IMR-90 (cell line): ENCODE data around the gene CUL7. TPM values are rescaled to one million over a fixed set of nuclear protein-coding genes. Genes with fewer than 3 reads are reported as not detected.

ENCODE experiments used
- ATAC-seq: fragments of 200-7000 bp; cut with Tn5 transposase; 2 replicates; pipeline ENCODE4 v1.9.1; 2020; ENCODE audit warnings: low read depth, mild to moderate bottlenecking, moderate library complexity
- BruUV-seq: library from RNA; stranded (reverse); fragments of 400-500 nt; replicated peaks from 2 replicates; lab custom pipeline; 2021; lab: Mats Ljungman, UMichigan
- CTCF ChIA-PET: fragments of 300-600 bp; formaldehyde crosslinking; extraction: SDS; loops from one replicate; lab custom pipeline; 2021; ENCODE audit warnings: antibody characterized with exemption; lab: Yijun Ruan, JAX
- POLR2A ChIA-PET: fragments of 300-600 bp; sonication (Branson Sonifier 250); formaldehyde crosslinking; loops from one replicate; lab custom pipeline; 2022; ENCODE audit warnings: antibody characterized with exemption; ENCODE audit not compliant: unreplicated experiment; lab: Charles Lee
- DNase-seq: peaks from one replicate; pipeline ENCODE4 v3.0.0; 2013
- H2AFZ ChIP-seq: replicated peaks from 2 replicates; pipeline ENCODE3; 2013; ENCODE audit warnings: low read length, mild to moderate bottlenecking; ENCODE audit not compliant: poor library complexity
- H2AK5ac ChIP-seq: 2 replicates; pipeline ENCODE4 v1.6.1; 2013; ENCODE audit warnings: low read depth, low read length, inconsistent platforms
- H2AK9ac ChIP-seq: replicated peaks from 2 replicates; pipeline ENCODE3; 2013; ENCODE audit warnings: mild to moderate bottlenecking, low read depth, low read length, moderate library complexity; ENCODE audit not compliant: poor library complexity
- H2BK120ac ChIP-seq: 2 replicates; pipeline ENCODE4 v1.6.1; 2013; ENCODE audit warnings: low read depth, low read length, inconsistent platforms
- H2BK15ac ChIP-seq: 3 replicates; pipeline ENCODE4 v1.6.1; 2013; ENCODE audit warnings: low read depth, low read length, inconsistent platforms
- H2BK20ac ChIP-seq: 2 replicates; pipeline ENCODE4 v1.6.1; 2013; ENCODE audit warnings: low read depth, mild to moderate bottlenecking, inconsistent platforms, low read length, moderate library complexity
- H2BK5ac ChIP-seq: 2 replicates; pipeline ENCODE4 v1.6.1; 2013; ENCODE audit warnings: mild to moderate bottlenecking, low read depth, low read length, inconsistent platforms; ENCODE audit not compliant: poor library complexity, severe bottlenecking
- H3K14ac ChIP-seq: replicated peaks from 2 replicates; pipeline ENCODE4 v1.6.1; 2013; ENCODE audit warnings: low read depth, low read length, inconsistent platforms
- H3K18ac ChIP-seq: 2 replicates; pipeline ENCODE4 v1.6.1; 2013; ENCODE audit warnings: low read depth, low read length, control low read depth
- H3K23ac ChIP-seq: 2 replicates; pipeline ENCODE4 v1.6.1; 2013; ENCODE audit warnings: low read depth, low read length, inconsistent platforms
- H3K27ac ChIP-seq: 2 replicates; pipeline ENCODE4 v1.5.1; 2013; ENCODE audit warnings: mild to moderate bottlenecking, control low read depth, low read length; ENCODE audit not compliant: insufficient read depth
- H3K27me3 ChIP-seq: 2 replicates; pipeline ENCODE4 v1.6.1; 2013; ENCODE audit warnings: low read length; ENCODE audit not compliant: control insufficient read depth, insufficient read depth
- H3K36me3 ChIP-seq: 2 replicates; pipeline ENCODE4 v1.6.1; 2013; ENCODE audit warnings: low read length, mixed read lengths; ENCODE audit not compliant: control insufficient read depth, insufficient read depth
- H3K4ac ChIP-seq: 2 replicates; pipeline ENCODE4 v1.6.1; 2013; ENCODE audit warnings: low read depth, low read length, inconsistent platforms
- H3K4me1 ChIP-seq: 2 replicates; pipeline ENCODE4 v1.6.1; 2013; ENCODE audit warnings: low read length, mixed read lengths; ENCODE audit not compliant: control insufficient read depth, insufficient read depth
- H3K4me2 ChIP-seq: 2 replicates; pipeline ENCODE4 v1.6.1; 2013; ENCODE audit warnings: low read depth, mild to moderate bottlenecking, control low read depth, low read length, moderate library complexity
- H3K4me3 ChIP-seq: 2 replicates; pipeline ENCODE4 v1.5.1; 2013; ENCODE audit warnings: low read depth, mild to moderate bottlenecking, control low read depth, low read length, moderate library complexity; ENCODE audit not compliant: insufficient read depth
- H3K56ac ChIP-seq: 2 replicates; pipeline ENCODE4 v1.6.1; 2013; ENCODE audit warnings: low read length, inconsistent platforms; ENCODE audit not compliant: insufficient read depth; ENCODE audit errors: extremely low read depth
- H3K79me1 ChIP-seq, 2 experiments: 2 replicates each; pipeline ENCODE4 v1.6.1; 2013; ENCODE audit warnings: low read length in 2 of 2, inconsistent platforms in 1 of 2, low read depth in 1 of 2
- H3K9ac ChIP-seq: 2 replicates; pipeline ENCODE4 v1.6.1; 2013; ENCODE audit warnings: low read depth, low read length, control low read depth
- H3K9me1 ChIP-seq: 2 replicates; pipeline ENCODE4 v1.6.1; 2013; ENCODE audit warnings: low read length, inconsistent platforms; ENCODE audit not compliant: insufficient read depth
- H3K9me3 ChIP-seq: 2 replicates; pipeline ENCODE4 v1.6.1; 2013; ENCODE audit warnings: low read length; ENCODE audit not compliant: control insufficient read depth, insufficient read depth
- H4K20me1 ChIP-seq: 2 replicates; pipeline ENCODE4 v1.6.1; 2013; ENCODE audit warnings: low read length, inconsistent platforms; ENCODE audit not compliant: insufficient read depth
- H4K5ac ChIP-seq: 2 replicates; pipeline ENCODE4 v1.6.1; 2013; ENCODE audit warnings: mild to moderate bottlenecking, low read depth, low read length, control low read depth
- H4K8ac ChIP-seq, 2 experiments: 2 replicates each; pipeline ENCODE4 v1.6.1; 2013; ENCODE audit warnings: low read depth in 2 of 2, low read length in 2 of 2, control low read depth in 1 of 2, inconsistent platforms in 1 of 2
- H4K91ac ChIP-seq: 2 replicates; pipeline ENCODE4 v1.6.1; 2013; ENCODE audit warnings: low read depth, low read length, inconsistent platforms; ENCODE audit not compliant: insufficient read depth
- BHLHE40 ChIP-seq: fragments of 150-350 bp; IDR thresholded peaks from 2 replicates; pipeline ENCODE4 v1.6.1; 2016; ENCODE audit warnings: mild to moderate bottlenecking, low read depth, low read length
- CEBPB ChIP-seq: IDR thresholded peaks from 2 replicates; pipeline ENCODE4 v1.6.1; 2012; ENCODE audit warnings: low read depth, low read length, improper control_type of control experiment
- FOS ChIP-seq: fragments of 150-350 bp; IDR thresholded peaks from 2 replicates; pipeline ENCODE4 v1.6.1; 2016; ENCODE audit warnings: low read depth, low read length
- MAFK ChIP-seq: IDR thresholded peaks from 2 replicates; pipeline ENCODE4 v1.6.1; 2012; ENCODE audit warnings: low read depth, low read length, improper control_type of control experiment
- MAZ ChIP-seq: IDR thresholded peaks from 2 replicates; pipeline ENCODE4 v1.6.1; 2012; ENCODE audit warnings: low read depth, mild to moderate bottlenecking, low read length, improper control_type of control experiment, moderate library complexity, borderline replicate concordance
- MXI1 ChIP-seq: IDR thresholded peaks from 2 replicates; pipeline ENCODE4 v1.6.1; 2012; ENCODE audit warnings: low read depth, mild to moderate bottlenecking, low read length, moderate library complexity, borderline replicate concordance
- NFE2L2 ChIP-seq: fragments of 150-350 bp; IDR thresholded peaks from 2 replicates; pipeline ENCODE4 v1.6.1; 2016; ENCODE audit warnings: low read depth, mild to moderate bottlenecking, low read length
- POLR2A ChIP-seq: IDR thresholded peaks from 2 replicates; pipeline ENCODE4 v1.6.1; 2012; ENCODE audit warnings: mild to moderate bottlenecking, low read depth, low read length
- RAD21 ChIP-seq: IDR thresholded peaks from 2 replicates; pipeline ENCODE4 v1.6.1; 2012; ENCODE audit warnings: low read length, improper control_type of control experiment
- RCOR1 ChIP-seq: IDR thresholded peaks from 2 replicates; pipeline ENCODE4 v1.6.1; 2012; ENCODE audit warnings: mild to moderate bottlenecking, low read length, improper control_type of control experiment; ENCODE audit not compliant: insufficient replicate concordance
- RFX5 ChIP-seq: IDR thresholded peaks from 2 replicates; pipeline ENCODE4 v1.8.0; 2012; ENCODE audit warnings: low read depth, mild to moderate bottlenecking, low read length, moderate library complexity
- WGBS, 2 experiments: methylation state at CpG; one replicate each; pipeline versions ENCODE4 v1.1.5 to v1.1.7; 2013; ENCODE audit warnings: missing lambda C conversion rate in 2 of 2; ENCODE audit not compliant: insufficient read length in 1 of 2; ENCODE audit errors: extremely low coverage in 2 of 2; 5-methylcytosine and 5-hydroxymethylcytosine counted together
- dilution Hi-C: fragments of 300-500 bp; cut with HindIII; formaldehyde crosslinking; loops from one replicate; pipeline ENCODE4 v1.14.3; 2018; ENCODE audit warnings: low sequenced_read_pairs; ENCODE audit not compliant: unreplicated experiment
- in situ Hi-C: fragments of 300-500 bp; cut with MboI; formaldehyde crosslinking; loops from 3 replicates; pipeline ENCODE4 v1.14.3; 2019; ENCODE audit warnings: low sequenced_read_pairs, inconsistent platforms, mixed read lengths
- intact Hi-C: fragments of 100-400 bp; cut with micrococcal nuclease; formaldehyde crosslinking; loops from 2 replicates; pipeline ENCODE4 v1.10.0; 2022
- polyA plus RNA-seq, 3 experiments: library from polyadenylated mRNA; depleted of rRNA; stranded (reverse); fragments of >200 nt; gene quantifications; 2 replicates each; pipeline ENCODE4 v1.2.3, GENCODE V29; 2012; ENCODE audit warnings: low replicate concordance in 1 of 3
- total RNA-seq: library from RNA; depleted of rRNA; stranded (reverse); fragments of >200 nt; gene quantifications from 2 replicates; pipeline ENCODE4 v1.2.3, GENCODE V29; 2012
- TF ChIP-seq, protein P1 (sequence below): fragments of 150-350 bp; IDR thresholded peaks from 2 replicates; pipeline ENCODE4 v1.6.1; 2016; ENCODE audit warnings: low read depth, mild to moderate bottlenecking, low read length, moderate library complexity, borderline replicate concordance
- TF ChIP-seq, protein P2 (sequence below): fragments of 150-350 bp; IDR thresholded peaks from 2 replicates; pipeline ENCODE4 v1.6.1; 2017; ENCODE audit warnings: mild to moderate bottlenecking, antibody characterized with exemption, low read length, low read depth
- TF ChIP-seq, protein P3 (sequence below): conservative IDR thresholded peaks from 2 replicates; pipeline ENCODE4 v1.5.1; 2012; ENCODE audit warnings: mild to moderate bottlenecking, low read depth, low read length, improper control_type of control experiment

The CUL7 gene
- total and polyA plus RNA-seq, 2 of the 4 experiments (the other 2 are of a cell fraction): 38.0 to 39.3 TPM

DNA sequence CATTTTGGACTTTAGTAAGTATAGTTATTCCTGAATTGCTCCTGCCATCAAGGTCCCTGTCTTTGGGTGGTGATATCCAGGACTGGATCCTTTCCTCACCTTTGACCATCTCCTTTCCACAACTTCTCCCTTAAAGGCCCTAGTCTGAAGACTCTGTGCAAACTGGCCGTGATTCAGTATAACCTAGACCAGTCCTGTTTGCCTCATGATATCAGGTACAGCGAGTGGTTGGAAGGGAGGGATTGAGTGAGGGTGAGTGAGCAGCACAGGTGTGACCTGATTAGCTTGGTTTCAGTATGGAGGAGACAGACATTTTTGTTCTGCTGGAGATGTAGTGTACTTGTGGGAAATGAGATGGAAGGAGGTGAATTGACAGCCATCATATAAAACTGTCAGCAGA is 34.5 kb downstream of the CUL7 start:
- Histone ChIP-seq H2BK20ac (no peak overlapping the region), H3K18ac (no peak overlapping the region), H4K5ac (no peak overlapping the region), H3K4me3 (no peak overlapping the region), H3K4me1 (peaks cover 14% of the 10 kb centered on the region), H2AK5ac (no peak overlapping the region), H3K9me3 (no peaks in the 10 kb centered on the region), H3K56ac (no peak overlapping the region), H4K91ac (no peak overlapping the region), H2AK9ac (no peak overlapping the region), H3K4ac (no peak overlapping the region), H2BK15ac (no peak overlapping the region), H3K9ac (no peak overlapping the region), H3K14ac (no peak overlapping the region), H3K23ac (no peak overlapping the region), H3K4me2 (no peak overlapping the region), H2AFZ (no peak overlapping the region), H2BK5ac (no peak overlapping the region), H3K9me1 (peaks cover 5% of the 10 kb centered on the region), H3K27me3 (no peaks in the 10 kb centered on the region), H3K27ac (no peak overlapping the region), H3K36me3 (peaks cover 30% of the 10 kb centered on the region), H4K20me1 (peaks cover 5% of the 10 kb centered on the region; the same call in 1 of the 2 replicates), H3K79me1 (peaks cover 15 to 78% of the 10 kb centered on the region in 2 experiments), H4K8ac (no peak overlapping the region), H2BK120ac (no peak overlapping the region)
- dilution Hi-C loops: no loop called here
- no TSS peak for BruUV-seq
- WGBS, 2 experiments: no CpG with 5 or more reads among the region's 2 CpGs
- TF ChIP-seq, protein P1, sequence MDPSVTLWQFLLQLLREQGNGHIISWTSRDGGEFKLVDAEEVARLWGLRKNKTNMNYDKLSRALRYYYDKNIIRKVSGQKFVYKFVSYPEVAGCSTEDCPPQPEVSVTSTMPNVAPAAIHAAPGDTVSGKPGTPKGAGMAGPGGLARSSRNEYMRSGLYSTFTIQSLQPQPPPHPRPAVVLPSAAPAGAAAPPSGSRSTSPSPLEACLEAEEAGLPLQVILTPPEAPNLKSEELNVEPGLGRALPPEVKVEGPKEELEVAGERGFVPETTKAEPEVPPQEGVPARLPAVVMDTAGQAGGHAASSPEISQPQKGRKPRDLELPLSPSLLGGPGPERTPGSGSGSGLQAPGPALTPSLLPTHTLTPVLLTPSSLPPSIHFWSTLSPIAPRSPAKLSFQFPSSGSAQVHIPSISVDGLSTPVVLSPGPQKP: no peak
- no peak for TF ChIP-seq POLR2A
- TF ChIP-seq BHLHE40: no peak
- TF ChIP-seq, protein P2, sequence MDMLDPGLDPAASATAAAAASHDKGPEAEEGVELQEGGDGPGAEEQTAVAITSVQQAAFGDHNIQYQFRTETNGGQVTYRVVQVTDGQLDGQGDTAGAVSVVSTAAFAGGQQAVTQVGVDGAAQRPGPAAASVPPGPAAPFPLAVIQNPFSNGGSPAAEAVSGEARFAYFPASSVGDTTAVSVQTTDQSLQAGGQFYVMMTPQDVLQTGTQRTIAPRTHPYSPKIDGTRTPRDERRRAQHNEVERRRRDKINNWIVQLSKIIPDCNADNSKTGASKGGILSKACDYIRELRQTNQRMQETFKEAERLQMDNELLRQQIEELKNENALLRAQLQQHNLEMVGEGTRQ: no peak
- TF ChIP-seq FOS: no peak
- no peak for TF ChIP-seq NFE2L2
- TF ChIP-seq RFX5: no peak
- no peak for TF ChIP-seq MAZ
- no peak for TF ChIP-seq RAD21
- TF ChIP-seq, protein P3, sequence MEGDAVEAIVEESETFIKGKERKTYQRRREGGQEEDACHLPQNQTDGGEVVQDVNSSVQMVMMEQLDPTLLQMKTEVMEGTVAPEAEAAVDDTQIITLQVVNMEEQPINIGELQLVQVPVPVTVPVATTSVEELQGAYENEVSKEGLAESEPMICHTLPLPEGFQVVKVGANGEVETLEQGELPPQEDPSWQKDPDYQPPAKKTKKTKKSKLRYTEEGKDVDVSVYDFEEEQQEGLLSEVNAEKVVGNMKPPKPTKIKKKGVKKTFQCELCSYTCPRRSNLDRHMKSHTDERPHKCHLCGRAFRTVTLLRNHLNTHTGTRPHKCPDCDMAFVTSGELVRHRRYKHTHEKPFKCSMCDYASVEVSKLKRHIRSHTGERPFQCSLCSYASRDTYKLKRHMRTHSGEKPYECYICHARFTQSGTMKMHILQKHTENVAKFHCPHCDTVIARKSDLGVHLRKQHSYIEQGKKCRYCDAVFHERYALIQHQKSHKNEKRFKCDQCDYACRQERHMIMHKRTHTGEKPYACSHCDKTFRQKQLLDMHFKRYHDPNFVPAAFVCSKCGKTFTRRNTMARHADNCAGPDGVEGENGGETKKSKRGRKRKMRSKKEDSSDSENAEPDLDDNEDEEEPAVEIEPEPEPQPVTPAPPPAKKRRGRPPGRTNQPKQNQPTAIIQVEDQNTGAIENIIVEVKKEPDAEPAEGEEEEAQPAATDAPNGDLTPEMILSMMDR: no peak
- no peak for TF ChIP-seq MAFK
- no peak for TF ChIP-seq MXI1
- no peak for TF ChIP-seq RCOR1
- no peak for TF ChIP-seq CEBPB
- ChIA-PET CTCF (no interaction called here), POLR2A (no interaction called here)
- intact Hi-C loops: no loop called here
- DNase-seq (no peak), ATAC-seq (no peak)
- in situ Hi-C loops: no loop called here
